Calu3 (cell line): ENCODE measurements around the gene TACO1. TPM values are rescaled to one million over a fixed set of nuclear protein-coding genes. Genes with fewer than 3 reads are reported as not detected.

ENCODE experiments used
- BruUV-seq: library from RNA; stranded (reverse); fragments of 400-500 nt; replicated peaks from 2 replicates; lab custom pipeline; 2021; lab: Mats Ljungman, UMichigan
- CTCF ChIA-PET: fragments of 300-600 bp; sonication (Branson Sonifier 250); formaldehyde crosslinking; loops from one replicate; lab custom pipeline; 2022; ENCODE audit warnings: antibody characterized with exemption; lab: Charles Lee
- DNase-seq: peaks from one replicate; pipeline ENCODE4 v3.0.0; 2022
- H3K27ac Mint-ChIP-seq: one replicate; pipeline ENCODE4 v1.8.0; 2022; ENCODE audit warnings: mixed read lengths; ENCODE audit not compliant: unreplicated experiment
- H3K27me3 Mint-ChIP-seq: one replicate; pipeline ENCODE4 v1.8.0; 2022; ENCODE audit warnings: mixed read lengths; ENCODE audit not compliant: unreplicated experiment
- H3K36me3 Mint-ChIP-seq: one replicate; pipeline ENCODE4 v1.8.0; 2022; ENCODE audit warnings: mild to moderate bottlenecking, moderate library complexity, mixed read lengths; ENCODE audit not compliant: insufficient read depth, unreplicated experiment
- H3K4me1 Mint-ChIP-seq: one replicate; pipeline ENCODE4 v1.8.0; 2022; ENCODE audit warnings: mild to moderate bottlenecking, low read depth, mixed read lengths; ENCODE audit not compliant: unreplicated experiment
- H3K4me3 Mint-ChIP-seq: one replicate; pipeline ENCODE4 v1.8.0; 2022; ENCODE audit warnings: mild to moderate bottlenecking, low read depth, moderate library complexity, mixed read lengths; ENCODE audit not compliant: unreplicated experiment
- H3K9me3 Mint-ChIP-seq: one replicate; pipeline ENCODE4 v1.8.0; 2022; ENCODE audit warnings: low read depth, mixed read lengths; ENCODE audit not compliant: unreplicated experiment
- intact Hi-C: fragments of 100-400 bp; cut with micrococcal nuclease; formaldehyde crosslinking; loops from one replicate; pipeline ENCODE4 v1.10.0; 2022; ENCODE audit not compliant: unreplicated experiment
- total RNA-seq: library from RNA; stranded (reverse); gene quantifications from 2 replicates; pipeline ENCODE4 v1.2.3, GENCODE V29; 2022
- TF ChIP-seq, protein P1 (sequence below): fragments of 200-600 bp; IDR thresholded peaks from one replicate; pipeline ENCODE4 v1.8.0; 2022; ENCODE audit warnings: antibody characterized with exemption; ENCODE audit not compliant: unreplicated experiment

The TACO1 gene
- total RNA-seq, 1 experiment from 2014 or later = 14.1 TPM

- Mint-ChIP-seq H3K9me3 (no peaks in the 10 kb centered on the region), H3K4me3 (no peak overlapping the region), H3K36me3 (no peaks in the 10 kb centered on the region), H3K27me3 (no peaks in the 10 kb centered on the region), H3K4me1 (peaks cover 10% of the 10 kb centered on the region), H3K27ac (no peak overlapping the region)
- TF ChIP-seq, protein P1, sequence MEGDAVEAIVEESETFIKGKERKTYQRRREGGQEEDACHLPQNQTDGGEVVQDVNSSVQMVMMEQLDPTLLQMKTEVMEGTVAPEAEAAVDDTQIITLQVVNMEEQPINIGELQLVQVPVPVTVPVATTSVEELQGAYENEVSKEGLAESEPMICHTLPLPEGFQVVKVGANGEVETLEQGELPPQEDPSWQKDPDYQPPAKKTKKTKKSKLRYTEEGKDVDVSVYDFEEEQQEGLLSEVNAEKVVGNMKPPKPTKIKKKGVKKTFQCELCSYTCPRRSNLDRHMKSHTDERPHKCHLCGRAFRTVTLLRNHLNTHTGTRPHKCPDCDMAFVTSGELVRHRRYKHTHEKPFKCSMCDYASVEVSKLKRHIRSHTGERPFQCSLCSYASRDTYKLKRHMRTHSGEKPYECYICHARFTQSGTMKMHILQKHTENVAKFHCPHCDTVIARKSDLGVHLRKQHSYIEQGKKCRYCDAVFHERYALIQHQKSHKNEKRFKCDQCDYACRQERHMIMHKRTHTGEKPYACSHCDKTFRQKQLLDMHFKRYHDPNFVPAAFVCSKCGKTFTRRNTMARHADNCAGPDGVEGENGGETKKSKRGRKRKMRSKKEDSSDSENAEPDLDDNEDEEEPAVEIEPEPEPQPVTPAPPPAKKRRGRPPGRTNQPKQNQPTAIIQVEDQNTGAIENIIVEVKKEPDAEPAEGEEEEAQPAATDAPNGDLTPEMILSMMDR = no peak
- peak; percentile 15 for DNase-seq
- BruUV-seq = no TSS peak
- CTCF ChIA-PET = interaction anchor here (0.6 kb wide), 1 partner anchor 246 kb away, joined by 3 read pairs; no protein-coding TSS in a partner anchor
- intact Hi-C loops = no loop called here
These were observed 46.5 kb downstream of the TACO1 start for GRCh38 chr17:63647065-63647725.

- CTCF ChIA-PET = no interaction called here
- Mint-ChIP-seq H3K36me3 (no peaks in the 10 kb centered on the region), H3K4me3 (no peak overlapping the region), H3K27ac (no peak overlapping the region), H3K9me3 (no peaks in the 10 kb centered on the region), H3K27me3 (no peaks in the 10 kb centered on the region), H3K4me1 (peaks cover 10% of the 10 kb centered on the region)
- intact Hi-C loops = no loop called here
- no peak for DNase-seq
- no TSS peak for BruUV-seq
- TF ChIP-seq, protein P1 = no peak
These were observed 47.2 kb downstream of the TACO1 start for GRCh38 chr17:63647936-63648335.

GRCh38 chr17:63649813-63650212 is 49.1 kb downstream of the TACO1 start:
- intact Hi-C loops = no loop called here
- no peak overlapping the region for H3K27ac Mint-ChIP-seq
- BruUV-seq = no TSS peak

GRCh38 chr17:63652106-63652505 is 51.4 kb downstream of the TACO1 start:
- CTCF ChIA-PET = no interaction called here
- intact Hi-C loops = no loop called here
- no peak for DNase-seq
- H3K9me3 Mint-ChIP-seq = no peaks in the 10 kb centered on the region
- peaks cover 5% of the 10 kb centered on the region for H3K4me1 Mint-ChIP-seq
- no peak overlapping the region for H3K27ac Mint-ChIP-seq
- no peaks in the 10 kb centered on the region for H3K27me3 Mint-ChIP-seq
- no TSS peak for BruUV-seq
- TF ChIP-seq, protein P1 = no peak
- no peak overlapping the region for H3K4me3 Mint-ChIP-seq
- H3K36me3 Mint-ChIP-seq = no peaks in the 10 kb centered on the region

More at GRCh38 chr17:63649813-63650212, 49.1 kb downstream of the TACO1 start:
- H3K9me3 Mint-ChIP-seq = no peaks in the 10 kb centered on the region
- no peaks in the 10 kb centered on the region for H3K27me3 Mint-ChIP-seq
- H3K4me1 Mint-ChIP-seq = peaks cover 10% of the 10 kb centered on the region
- CTCF ChIA-PET = no interaction called here
- TF ChIP-seq, protein P1 = no peak
- DNase-seq = no peak
- H3K36me3 Mint-ChIP-seq = no peaks in the 10 kb centered on the region
- H3K4me3 Mint-ChIP-seq = no peak overlapping the region
